Jurkat, Clone E6-1 (cell line): ENCODE measurements around the gene TOR1AIP2.
"Not testable (repeated sequence)": the region's sequence is repeated elsewhere in the genome, so short reads cannot be mapped to it uniquely, and the experiment has no call there.

Source experiments
- DNase-seq: peaks from one replicate; pipeline ENCODE4 v3.0.0-alpha.2; 2011; ENCODE audit warnings: low read depth, low spot score
- H3K4me3 ChIP-seq: 2 replicates; pipeline ENCODE4 v1.5.1; 2011; ENCODE audit warnings: mild to moderate bottlenecking, low read length, control low read depth, moderate library complexity

TOR1AIP2 gene

DNA sequence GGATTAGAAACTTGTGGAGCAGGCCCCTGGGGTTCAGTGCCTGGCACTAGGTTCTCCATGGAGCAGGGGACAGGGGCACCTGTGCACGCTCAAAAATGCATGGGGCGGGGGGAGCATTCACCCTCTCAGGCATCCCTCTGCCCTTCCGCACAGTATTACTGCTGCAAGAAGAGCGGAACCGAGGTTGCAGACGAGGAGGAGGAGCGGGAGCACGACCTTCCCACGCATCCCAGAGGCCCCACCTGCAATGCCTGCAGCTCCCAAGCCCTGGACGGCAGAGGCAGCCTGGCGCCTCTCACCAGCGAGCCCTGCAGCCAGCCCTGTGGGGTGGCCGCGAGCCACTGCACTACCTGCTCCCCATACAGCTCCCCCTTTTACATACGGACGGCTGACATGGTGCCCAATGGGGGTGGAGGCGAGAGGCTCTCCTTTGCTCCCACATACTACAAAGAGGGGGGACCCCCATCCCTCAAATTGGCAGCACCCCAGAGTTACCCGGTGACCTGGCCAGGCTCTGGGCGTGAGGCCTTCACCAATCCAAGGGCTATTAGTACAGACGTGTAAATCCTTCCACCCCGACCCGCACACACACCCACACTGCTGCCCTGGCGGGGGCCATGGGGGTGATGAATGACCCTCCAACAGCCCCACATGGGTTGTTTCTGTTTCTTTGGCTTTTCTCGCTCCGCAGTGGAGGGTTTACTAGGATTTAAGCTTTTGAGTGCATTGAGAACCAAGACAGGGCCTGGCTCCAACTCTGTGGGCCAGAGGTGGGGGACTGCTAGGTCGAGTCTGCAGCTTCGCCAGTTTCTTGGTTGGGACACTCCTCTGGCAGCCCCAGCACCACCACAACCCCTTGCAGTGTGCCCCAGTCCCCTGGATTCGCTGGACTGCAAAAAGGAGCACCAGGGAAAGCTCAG lies 63.7 kb downstream of the TOR1AIP2 start:
- peak overlapping the region; percentile 57 for H3K4me3 ChIP-seq

DNA sequence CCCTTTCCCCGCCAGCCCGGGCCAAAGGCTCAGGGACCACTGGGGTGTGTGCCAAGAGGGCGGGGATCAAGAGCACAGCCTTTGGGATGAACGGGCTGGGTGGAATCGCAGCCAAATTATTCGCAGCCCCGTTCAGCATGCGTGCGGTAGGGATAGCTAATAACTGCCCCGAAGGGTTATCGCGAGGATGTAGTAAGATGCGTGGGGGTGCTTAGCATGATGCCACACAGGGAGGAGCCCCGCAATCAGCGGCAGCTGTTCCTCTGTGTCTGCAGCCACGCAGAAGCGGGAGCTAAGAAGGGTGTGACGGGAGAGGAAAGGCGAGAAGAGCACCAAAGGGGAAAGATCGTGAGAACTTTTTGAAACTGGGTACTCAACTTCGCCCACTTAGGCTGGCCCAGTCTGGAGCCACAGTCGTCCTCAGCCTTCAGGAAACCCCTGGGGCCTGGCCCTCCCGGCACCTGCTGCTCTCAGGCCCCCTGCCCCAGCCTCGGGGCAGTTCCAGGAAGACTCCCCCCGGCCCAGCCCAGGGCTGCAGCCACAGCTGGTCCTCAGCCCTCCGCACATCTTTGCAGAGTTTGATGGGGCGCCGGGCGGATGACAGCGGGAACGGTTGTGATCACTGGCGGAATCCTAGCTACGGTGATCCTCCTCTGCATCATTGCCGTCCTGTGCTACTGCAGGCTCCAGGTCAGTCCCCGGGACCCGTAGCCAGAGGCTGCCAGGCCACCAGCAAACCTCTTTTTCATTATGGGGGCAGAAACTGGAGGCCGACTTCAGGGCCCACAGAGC lies 64.9 kb downstream of the TOR1AIP2 start:
- H3K4me3 ChIP-seq = no peak overlapping the region
- DNase-seq = no peak

More for the DNA sequence above, 63.7 kb downstream of the TOR1AIP2 start:
- DNase-seq = no peak

DNA sequence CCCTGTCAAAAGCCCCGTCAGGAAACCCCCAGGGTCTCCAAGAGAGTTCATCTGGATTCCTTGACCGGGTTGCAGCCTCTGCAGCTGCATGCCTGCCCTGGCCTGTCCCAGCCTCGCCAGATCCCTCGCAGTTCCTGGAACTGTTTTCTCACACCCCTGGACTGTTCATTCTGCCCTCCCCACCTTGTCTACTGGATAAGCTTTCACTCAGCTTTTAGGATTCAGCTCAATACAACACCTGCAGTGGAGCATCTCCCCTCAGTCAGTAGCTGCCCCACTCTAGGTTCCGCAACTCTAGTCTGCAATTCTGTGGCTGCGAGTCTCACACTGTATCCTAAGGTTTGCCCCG lies 67.3 kb downstream of the TOR1AIP2 start:
- no peak overlapping the region for H3K4me3 ChIP-seq
- no peak for DNase-seq

DNA sequence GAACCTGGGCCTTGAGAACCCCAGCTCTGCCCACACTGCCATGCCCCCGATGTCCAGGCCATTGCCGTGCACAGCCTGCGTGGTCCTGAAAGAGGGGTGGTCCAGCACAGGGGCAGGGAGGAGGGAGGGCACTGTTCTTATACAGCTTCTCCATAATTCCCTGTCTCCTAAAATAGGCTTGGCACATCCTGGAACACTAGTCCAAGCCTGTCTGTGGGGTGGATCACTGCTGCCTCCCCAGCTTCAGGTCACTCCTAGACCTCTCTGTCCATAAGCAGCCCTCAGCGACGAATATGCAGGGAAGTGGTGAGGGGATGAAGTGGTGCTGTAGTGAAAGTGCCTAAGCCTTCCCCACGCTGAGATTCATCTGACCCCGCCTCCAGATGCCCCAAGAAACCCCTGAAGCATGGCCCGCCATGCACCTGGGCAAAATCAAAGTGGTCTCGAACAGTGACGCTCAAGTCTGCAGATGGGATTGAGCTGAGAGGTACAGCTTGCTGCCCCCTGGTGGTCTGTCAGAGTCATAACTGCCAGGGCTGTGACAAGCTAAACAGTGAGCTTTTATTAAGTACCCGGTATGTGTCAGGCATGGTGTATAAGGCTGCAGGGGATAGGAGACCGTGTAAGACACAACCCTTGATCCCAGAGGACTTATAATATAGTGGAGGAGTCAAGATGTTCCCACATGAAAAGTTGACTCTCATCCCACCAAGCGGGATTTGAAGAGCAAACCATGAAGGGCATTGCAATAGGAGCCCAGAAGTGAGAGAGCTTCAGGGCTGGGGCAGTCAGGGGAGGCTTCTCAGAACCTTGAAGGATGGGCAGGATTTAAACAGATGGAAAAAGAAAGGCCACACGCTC lies 67.9 kb downstream of the TOR1AIP2 start:
- DNase-seq = peak; percentile 78
- no peak overlapping the region for H3K4me3 ChIP-seq

DNA sequence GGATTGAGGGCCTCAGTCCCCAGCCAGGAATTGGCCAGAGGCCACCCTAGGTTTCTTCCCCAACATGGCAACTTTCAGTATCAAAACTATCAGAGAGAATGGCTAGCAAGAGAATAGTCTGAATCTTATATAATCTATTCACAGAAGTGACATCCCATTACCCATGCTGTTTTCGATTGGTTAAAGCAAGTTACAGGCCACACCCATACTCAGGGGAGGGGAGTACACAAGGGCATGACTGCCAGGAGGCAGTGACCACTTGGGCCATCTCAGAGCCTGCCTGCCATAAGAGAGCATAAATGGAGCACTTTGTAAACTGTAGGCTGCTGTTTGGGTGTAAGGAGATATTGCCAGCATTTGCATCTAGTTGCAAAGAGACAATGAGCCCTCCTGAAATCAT lies 69.1 kb downstream of the TOR1AIP2 start:
- no peak overlapping the region for H3K4me3 ChIP-seq
- DNase-seq = no peak

DNA sequence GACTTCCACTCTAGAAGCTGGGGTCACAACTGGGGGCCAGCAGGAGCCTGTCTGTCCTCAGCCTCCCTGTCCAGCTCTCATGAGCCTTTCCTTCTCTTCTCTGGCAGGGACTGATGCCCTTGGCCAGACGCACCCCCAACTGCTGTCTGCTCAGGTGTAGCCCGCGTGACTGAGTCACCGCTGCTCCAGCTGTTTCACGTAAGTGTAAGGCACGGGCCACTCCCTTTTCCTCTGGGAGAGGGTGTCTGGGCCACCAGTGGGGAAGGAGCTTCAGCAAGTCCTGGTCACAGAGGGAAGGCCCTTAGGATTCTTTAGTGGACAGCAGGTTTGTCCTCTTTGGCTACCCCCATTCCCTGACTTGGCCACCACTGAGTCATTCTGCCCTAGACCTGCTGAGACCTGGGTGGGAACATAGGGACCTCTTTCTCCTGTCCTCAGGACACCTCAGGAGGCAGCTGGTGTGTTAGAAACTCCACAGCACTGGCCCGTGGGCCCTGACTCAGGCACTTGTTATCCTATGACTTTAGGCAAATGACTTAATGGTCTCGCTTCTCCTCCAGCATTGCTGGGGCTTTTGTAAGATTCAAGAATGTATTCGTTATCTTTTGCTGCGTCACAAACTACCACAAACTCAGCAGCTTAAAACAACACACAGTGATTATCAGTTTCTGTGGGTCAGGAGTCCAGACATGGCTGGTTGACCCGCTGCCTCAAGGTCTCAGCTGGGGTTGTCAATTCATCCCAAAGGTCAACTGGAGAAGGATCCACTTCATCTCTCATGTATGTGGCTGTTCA lies 69.7 kb downstream of the TOR1AIP2 start:
- no peak overlapping the region for H3K4me3 ChIP-seq
- no peak for DNase-seq

DNA sequence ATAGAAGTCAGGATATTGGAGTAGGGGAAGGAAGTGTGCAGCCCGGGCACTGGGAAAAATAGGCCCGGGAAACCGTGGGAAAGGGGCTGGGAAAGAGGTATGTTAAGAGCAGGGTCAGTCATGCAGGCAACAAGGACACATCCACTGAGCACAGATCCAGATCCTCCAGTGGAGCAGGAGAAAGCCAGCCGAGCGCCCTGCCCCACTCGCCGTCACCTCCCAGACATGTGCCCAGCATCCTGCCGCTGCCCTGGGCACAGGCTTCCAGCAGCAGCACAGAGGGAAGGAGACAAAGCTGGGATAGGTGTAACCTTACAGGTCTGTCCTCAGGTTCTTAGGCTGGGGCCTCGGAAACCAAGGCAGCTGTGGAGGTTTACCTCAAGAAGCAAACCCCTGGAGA lies 70.3 kb downstream of the TOR1AIP2 start:
- DNase-seq = no peak
- no peak overlapping the region for H3K4me3 ChIP-seq

DNA sequence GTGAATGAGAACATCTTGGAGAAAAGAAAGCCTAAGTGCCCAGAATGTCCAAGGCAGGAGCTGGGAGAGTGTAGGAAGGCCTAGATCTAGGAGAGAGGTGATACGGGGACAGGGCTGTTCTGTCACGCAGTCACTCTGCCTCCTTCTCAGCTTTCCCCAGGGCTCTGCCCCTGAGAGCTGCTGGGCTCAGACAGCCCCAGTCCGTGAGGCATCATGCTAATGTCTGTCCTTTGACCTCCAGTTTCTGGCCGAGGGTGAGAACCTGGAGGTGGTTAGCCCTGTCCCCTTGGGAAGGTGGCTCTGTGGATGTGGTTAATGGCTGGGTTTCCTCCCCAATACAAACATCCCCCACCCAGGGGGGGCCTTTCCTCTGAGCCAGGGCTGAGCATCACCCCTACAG lies 71.3 kb downstream of the TOR1AIP2 start:
- H3K4me3 ChIP-seq = no peak overlapping the region
- no peak for DNase-seq

DNA sequence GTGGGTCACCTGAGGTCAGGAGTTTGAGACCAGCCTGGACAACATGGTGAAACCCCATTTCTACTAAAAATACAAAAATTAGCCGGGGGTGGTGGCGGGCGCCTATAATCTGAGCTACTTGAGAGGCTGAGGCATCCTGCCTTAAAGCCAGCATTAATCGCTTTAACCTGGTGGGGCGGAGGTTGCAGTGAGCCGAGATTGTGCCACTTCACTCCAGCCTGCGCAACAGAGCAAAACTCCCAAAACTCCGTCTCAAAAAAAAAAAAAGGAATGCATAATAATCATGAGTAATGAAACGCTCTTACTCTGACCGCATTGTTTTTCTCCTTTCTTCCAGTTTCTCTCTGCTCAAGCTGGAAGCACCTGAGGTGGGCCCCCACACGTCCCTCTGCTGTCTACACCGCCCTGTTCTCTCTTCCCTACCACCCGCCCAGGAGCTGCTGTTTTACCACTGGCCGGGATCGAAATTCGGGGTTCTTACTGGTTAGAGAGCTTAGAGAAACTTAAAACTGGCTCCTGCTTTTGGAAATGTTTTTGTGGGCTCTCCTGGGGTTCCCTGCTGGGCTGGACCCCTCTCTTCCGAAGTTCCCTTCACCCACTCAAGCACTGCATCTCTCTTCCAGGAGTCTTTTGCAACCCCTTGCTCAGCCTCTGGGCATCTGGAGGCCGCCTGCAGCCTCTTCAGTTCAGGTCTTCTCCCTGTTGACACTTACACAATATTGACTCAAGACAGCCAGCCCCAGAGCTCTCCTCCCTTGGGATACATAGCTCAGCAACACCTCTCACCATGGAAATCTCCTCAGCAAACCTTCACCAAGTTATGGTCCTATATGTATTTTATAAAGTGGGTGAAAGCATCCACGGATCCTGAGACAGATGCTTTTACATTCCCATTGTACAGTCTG lies 72.1 kb downstream of the TOR1AIP2 start:
- no peak for DNase-seq
- no peak overlapping the region for H3K4me3 ChIP-seq

DNA sequence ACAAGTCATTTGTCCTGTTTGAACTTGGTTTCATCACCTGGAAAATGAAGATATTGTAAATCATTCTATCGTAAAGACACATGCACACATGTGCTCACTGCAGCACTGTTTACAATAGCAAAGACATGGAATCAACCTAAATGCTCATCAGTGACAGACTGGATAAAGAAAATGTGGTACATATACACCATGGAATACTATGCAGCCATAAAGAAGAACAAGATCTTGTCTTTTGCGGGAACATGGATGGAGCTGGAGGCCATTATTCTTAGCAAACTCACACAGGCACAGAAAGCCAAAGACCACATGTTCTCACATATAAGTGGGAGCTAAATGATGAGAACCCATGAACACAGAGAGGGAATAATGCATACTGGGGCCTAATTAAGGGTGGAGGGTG lies 73.2 kb downstream of the TOR1AIP2 start:
- H3K4me3 ChIP-seq, DNase-seq: not testable (repeated sequence)

DNA sequence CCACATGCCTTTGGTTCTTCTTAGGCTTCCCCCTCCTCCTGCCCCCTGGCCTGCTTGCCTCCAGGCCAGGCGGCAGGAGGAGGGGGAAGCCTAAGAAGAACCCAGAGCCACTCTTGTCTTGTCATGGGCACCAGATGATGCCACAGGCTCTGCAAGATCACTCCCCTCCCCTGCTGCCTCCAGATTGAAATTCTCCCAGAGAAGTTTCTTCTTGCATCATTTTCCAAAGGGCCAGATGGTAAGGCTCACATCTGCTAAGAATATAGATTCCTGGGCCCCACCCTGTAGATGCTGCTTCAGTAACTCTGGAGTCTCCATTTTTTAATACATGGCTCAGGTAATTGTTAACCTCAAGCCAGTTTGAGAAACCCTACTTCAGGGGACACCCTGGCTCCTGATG lies 73.7 kb downstream of the TOR1AIP2 start:
- DNase-seq = no peak
- no peak overlapping the region for H3K4me3 ChIP-seq

DNA sequence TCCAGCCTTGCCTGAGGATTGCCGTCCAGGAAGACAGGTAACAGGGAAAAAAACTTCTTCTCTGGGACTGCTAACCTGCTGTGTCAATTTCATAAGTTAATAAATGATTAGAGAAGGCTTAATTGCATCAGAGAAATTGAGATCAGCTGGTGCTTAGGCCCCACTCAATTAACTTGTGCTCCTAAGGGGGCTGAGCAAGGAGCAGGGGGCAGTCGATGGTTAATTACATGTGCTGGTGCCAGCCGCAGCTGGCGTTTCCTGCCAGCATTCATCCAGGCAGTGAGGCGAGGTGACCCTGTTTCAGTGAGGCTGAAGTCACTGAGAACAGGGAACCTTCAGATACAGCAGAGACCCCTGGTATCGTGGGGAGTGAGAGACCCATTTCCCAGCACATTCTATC lies 74.5 kb downstream of the TOR1AIP2 start:
- no peak overlapping the region for H3K4me3 ChIP-seq
- DNase-seq = no peak

DNA sequence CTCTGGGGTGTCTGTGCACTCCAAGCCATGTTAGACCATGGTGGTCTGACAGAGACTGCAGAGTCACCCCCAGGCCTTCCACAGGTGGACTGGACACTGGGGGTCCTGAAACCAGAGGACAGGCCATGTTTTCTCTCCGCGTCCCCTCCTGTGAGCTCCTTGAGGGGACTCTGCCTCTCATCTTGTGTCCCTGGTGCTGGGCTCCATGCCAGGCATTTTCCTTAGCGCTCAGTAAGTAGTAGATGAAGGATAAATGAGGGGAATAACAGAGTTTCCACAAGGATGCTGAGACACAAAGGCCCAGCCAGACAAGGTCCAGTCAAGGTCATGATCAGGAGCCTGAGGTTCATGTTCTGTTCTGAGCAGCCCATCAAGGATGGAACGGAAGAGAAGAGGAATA lies 77.1 kb downstream of the TOR1AIP2 start:
- DNase-seq = no peak
- no peak overlapping the region for H3K4me3 ChIP-seq

DNA sequence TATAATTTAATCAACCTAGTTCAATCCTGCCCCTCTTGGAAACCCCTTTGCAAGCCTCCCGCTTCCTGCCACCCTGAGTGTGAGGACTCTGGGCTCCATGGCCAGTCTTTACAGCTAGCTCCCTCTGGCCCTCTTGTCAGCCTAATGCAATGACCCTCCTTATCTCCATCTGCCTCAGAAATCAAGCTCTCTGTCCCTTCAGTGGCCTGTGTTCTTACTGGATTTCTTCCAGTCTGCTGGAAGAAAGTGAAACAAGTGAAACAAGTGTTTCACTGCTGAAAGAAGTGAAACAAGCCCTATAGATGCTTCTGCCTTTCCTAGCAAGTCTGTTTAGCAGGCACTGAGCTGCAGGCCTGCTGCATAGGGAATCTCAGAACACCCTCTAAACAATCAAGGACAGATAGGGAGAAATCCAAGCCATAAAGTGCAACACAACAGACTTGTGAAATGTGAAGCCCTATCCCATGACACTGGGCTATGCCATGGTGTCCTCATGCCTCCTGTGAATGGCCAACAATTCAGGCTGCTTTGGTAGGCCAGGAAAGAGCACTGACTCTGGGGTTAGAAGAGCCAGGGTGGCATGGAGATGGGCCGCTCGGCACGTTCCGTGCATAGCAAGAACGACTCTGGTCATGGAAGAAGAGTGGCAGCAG lies 78.6 kb downstream of the TOR1AIP2 start:
- no peak for DNase-seq
- no peak overlapping the region for H3K4me3 ChIP-seq

DNA sequence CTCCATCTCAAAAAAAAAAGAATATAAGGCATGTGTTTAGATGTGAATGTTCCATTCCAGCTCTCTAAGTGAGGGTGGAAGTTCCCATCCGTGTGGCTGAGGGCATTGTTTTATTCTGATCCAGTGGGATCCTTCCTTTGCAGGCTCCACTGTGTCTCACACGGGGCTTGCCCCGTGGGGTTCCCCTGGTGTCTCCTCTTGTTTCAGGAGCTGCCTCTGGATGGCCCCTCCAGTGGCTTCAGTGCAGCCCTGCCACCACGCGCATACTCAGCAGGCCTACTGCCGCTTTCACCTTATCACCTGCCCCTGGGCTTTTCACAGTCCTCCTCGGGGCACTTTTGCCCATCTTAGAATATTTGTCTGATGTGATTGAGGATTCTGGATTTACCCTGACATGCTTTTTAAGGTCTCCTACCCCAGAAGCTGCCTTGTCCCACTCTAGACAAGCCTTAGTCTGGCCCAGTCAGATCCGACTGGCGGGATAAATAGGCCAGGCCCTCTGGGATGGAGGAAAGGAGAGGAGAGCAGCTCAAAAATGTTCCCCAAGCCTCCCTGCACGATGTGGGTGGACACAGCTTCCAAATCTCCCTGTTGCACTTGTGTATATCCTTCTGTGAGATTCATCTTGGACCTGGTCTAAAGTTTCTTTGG lies 79.3 kb downstream of the TOR1AIP2 start:
- H3K4me3 ChIP-seq = no peak overlapping the region
- no peak for DNase-seq

DNA sequence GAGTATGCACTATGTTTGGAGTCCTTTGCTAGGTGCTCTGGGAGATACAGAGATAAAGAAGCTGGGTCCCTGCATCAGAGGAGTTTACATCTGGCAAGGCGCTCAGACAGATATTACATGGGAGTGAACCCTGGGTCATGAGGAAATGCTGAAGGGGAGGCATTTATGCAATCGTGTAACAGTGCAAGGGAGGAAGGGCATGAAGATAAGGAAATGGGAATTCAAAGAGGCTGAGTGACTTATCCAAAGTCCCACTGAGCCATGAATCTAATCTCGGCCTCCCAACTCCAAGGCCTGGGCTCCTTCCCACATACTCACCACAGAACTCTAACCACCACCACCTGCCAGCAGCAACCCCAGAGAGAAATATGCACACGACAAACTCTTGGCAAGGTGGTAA lies 82.9 kb downstream of the TOR1AIP2 start:
- DNase-seq = peak; percentile 51
- H3K4me3 ChIP-seq = no peak overlapping the region

DNA sequence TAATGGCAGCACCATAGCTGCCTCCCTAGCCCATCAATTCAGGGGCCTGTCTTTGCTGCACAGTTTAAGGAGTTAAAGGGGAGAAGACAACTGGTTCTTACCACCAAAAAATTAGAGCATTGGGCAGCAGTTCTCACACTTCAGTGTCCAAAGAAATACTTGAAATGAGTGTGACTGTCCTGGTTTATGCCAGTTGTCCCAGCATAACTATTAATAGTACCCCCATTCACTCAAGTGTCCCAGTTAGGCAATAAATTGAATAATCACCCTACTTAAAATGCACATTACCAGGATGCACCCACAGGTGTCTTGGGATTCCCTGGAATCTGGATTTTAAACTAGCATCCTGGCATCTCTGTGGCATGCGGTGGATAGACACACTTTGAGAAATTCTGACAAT lies 83.5 kb downstream of the TOR1AIP2 start:
- no peak for DNase-seq
- no peak overlapping the region for H3K4me3 ChIP-seq
